Measurements from ENCODE around the gene LRMDA.
"Not testable (repeated sequence)": the region's sequence is repeated elsewhere in the genome, so short reads cannot be mapped to it uniquely, and the experiment has no call there.

The LRMDA gene

GRCh38 chr10:75723319-75723980 lies 292.0 kb downstream of the LRMDA start:
- no peak for DNase-seq

GRCh38 chr10:75724047-75724446 lies 292.6 kb downstream of the LRMDA start:
- no peak for DNase-seq

- no peak for DNase-seq
Measured at GRCh38 chr10:75726522-75727483, 295.4 kb downstream of the LRMDA start.

GRCh38 chr10:75730847-75731246 lies 299.4 kb downstream of the LRMDA start:
- no peak for DNase-seq

GRCh38 chr10:75733135-75733890 lies 301.9 kb downstream of the LRMDA start:
- DNase-seq = no peak

- DNase-seq = no peak
Measured at GRCh38 chr10:75736151-75736640, 304.8 kb downstream of the LRMDA start.

GRCh38 chr10:75736889-75737579 lies 305.6 kb downstream of the LRMDA start:
- DNase-seq = no peak

- no peak for DNase-seq
Measured at GRCh38 chr10:75737580-75737949, 306.1 kb downstream of the LRMDA start.

GRCh38 chr10:75738924-75739323 lies 307.5 kb downstream of the LRMDA start:
- DNase-seq = no peak

GRCh38 chr10:75739414-75740143 lies 308.2 kb downstream of the LRMDA start:
- DNase-seq = no peak

- peak; percentile 65 for DNase-seq
Measured at GRCh38 chr10:75740541-75740940, 309.1 kb downstream of the LRMDA start.

GRCh38 chr10:75742355-75742754 lies 310.9 kb downstream of the LRMDA start:
- DNase-seq = no peak

- no peak for DNase-seq
Measured at GRCh38 chr10:75743291-75743778, 311.9 kb downstream of the LRMDA start.

- no peak for DNase-seq
Measured at GRCh38 chr10:75744261-75744660, 312.8 kb downstream of the LRMDA start.

GRCh38 chr10:75746356-75746755 lies 314.9 kb downstream of the LRMDA start:
- DNase-seq = no peak

- DNase-seq = not testable (repeated sequence)
Measured at GRCh38 chr10:75750093-75750875, 318.9 kb downstream of the LRMDA start.

- no peak for DNase-seq
Measured at GRCh38 chr10:75751232-75751631, 319.8 kb downstream of the LRMDA start.

GRCh38 chr10:75753621-75754020 lies 322.2 kb downstream of the LRMDA start:
- no peak for DNase-seq

GRCh38 chr10:75754096-75754831 lies 322.8 kb downstream of the LRMDA start:
- DNase-seq = no peak

GRCh38 chr10:75755528-75755927 lies 324.1 kb downstream of the LRMDA start:
- DNase-seq = no peak

All from NCI-H524 treated with DMSO at 0.1 percent for 48 hours (cell line).